ENCODE data around the gene SIAH3. TPM values are rescaled to one million over a fixed set of nuclear protein-coding genes. Genes with fewer than 3 reads are reported as not detected.

Gene SIAH3
- total and polyA plus RNA-seq, 4 donors = under 0.01 TPM; not detected in 3

- Histone ChIP-seq H3K9me3 (ENCODE audit: control insufficient read depth in 4 of 4, low read length in 3 of 4) (no peaks in the 10 kb centered on the region), H3K36me3 (ENCODE audit: control insufficient read depth in 4 of 4, insufficient read depth in 3 of 4, low read depth in 1 of 4, low read length in 3 of 4) (no peaks in the 10 kb centered on the region), H3K27ac (ENCODE audit: low read depth in 1 of 2, low read length in 2 of 2) (no peak overlapping the region), H3K4me3 (ENCODE audit: low read depth in 1 of 3, low read length in 3 of 3) (no peak overlapping the region), H3K27me3 (ENCODE audit: control insufficient read depth in 4 of 4, insufficient read depth in 4 of 4, low read length in 3 of 4) (no peaks in the 10 kb centered on the region), H3K9ac (ENCODE audit: low read depth in 1 of 2, low read length in 2 of 2) (no peak overlapping the region), H3K4me1 (ENCODE audit: control insufficient read depth in 4 of 4, insufficient read depth in 4 of 4, low read length in 3 of 4) (no peaks in the 10 kb centered on the region)
- WGBS = 77% methylated on average over 5 of the region's 5 CpGs
- TF ChIP-seq ATF3 (IDR thresholded peaks at IDR 0.05) (no peak), JUND (IDR thresholded peaks at IDR 0.05) (no peak), SP1 (IDR thresholded peaks at IDR 0.05) (no peak), YY1 (IDR thresholded peaks at IDR 0.05) (no peak), RXRA (IDR thresholded peaks at IDR 0.05) (no peak), HNF4G (IDR thresholded peaks at IDR 0.05) (no peak), REST (IDR thresholded peaks at IDR 0.05) (no peak), NR2F2 (IDR thresholded peaks at IDR 0.05) (no peak), RAD21 (IDR thresholded peaks at IDR 0.05) (no peak)
- TF ChIP-seq, protein P1, sequence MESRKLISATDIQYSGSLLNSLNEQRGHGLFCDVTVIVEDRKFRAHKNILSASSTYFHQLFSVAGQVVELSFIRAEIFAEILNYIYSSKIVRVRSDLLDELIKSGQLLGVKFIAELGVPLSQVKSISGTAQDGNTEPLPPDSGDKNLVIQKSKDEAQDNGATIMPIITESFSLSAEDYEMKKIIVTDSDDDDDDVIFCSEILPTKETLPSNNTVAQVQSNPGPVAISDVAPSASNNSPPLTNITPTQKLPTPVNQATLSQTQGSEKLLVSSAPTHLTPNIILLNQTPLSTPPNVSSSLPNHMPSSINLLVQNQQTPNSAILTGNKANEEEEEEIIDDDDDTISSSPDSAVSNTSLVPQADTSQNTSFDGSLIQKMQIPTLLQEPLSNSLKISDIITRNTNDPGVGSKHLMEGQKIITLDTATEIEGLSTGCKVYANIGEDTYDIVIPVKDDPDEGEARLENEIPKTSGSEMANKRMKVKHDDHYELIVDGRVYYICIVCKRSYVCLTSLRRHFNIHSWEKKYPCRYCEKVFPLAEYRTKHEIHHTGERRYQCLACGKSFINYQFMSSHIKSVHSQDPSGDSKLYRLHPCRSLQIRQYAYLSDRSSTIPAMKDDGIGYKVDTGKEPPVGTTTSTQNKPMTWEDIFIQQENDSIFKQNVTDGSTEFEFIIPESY (IDR thresholded peaks at IDR 0.05) = no peak
- TF ChIP-seq, protein P2, sequence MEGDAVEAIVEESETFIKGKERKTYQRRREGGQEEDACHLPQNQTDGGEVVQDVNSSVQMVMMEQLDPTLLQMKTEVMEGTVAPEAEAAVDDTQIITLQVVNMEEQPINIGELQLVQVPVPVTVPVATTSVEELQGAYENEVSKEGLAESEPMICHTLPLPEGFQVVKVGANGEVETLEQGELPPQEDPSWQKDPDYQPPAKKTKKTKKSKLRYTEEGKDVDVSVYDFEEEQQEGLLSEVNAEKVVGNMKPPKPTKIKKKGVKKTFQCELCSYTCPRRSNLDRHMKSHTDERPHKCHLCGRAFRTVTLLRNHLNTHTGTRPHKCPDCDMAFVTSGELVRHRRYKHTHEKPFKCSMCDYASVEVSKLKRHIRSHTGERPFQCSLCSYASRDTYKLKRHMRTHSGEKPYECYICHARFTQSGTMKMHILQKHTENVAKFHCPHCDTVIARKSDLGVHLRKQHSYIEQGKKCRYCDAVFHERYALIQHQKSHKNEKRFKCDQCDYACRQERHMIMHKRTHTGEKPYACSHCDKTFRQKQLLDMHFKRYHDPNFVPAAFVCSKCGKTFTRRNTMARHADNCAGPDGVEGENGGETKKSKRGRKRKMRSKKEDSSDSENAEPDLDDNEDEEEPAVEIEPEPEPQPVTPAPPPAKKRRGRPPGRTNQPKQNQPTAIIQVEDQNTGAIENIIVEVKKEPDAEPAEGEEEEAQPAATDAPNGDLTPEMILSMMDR (IDR thresholded peaks at IDR 0.05; ENCODE audit: low read depth, low read length, missing input control) = no peak
- no peak for DNase-seq (ENCODE audit: low spot score)
These were observed 24.8 kb downstream of the SIAH3 start for GRCh38 chr13:45826731-45827130.

DNA sequence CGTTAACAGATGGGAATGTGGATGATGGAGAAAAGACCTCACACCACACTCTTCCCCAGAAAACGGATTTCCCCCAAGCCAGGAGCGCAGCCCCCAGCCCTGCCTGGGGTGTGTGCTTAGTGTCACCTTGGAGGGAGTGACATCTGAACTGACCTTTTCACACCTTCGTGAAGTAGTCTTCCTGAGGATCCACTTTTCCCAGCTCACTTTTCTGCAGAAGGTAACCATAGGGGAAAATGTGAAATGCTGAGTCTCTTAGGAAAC is 26.2 kb downstream of the SIAH3 start:
- 88% methylated on average over 4 of the region's 4 CpGs for WGBS
- no peak overlapping the region for H3K4me3 ChIP-seq (ENCODE audit: low read depth in 1 of 3, low read length in 3 of 3)
- TF ChIP-seq NR2F2 (IDR thresholded peaks at IDR 0.05) (no peak), YY1 (IDR thresholded peaks at IDR 0.05) (no peak), ATF3 (IDR thresholded peaks at IDR 0.05) (no peak), SP1 (IDR thresholded peaks at IDR 0.05) (no peak), RXRA (IDR thresholded peaks at IDR 0.05) (no peak), MAX (IDR thresholded peaks at IDR 0.05) (no peak), HNF4A (conservative IDR thresholded peaks at IDR 0.05) (no peak), JUND (IDR thresholded peaks at IDR 0.05) (no peak), FOXA1 (IDR thresholded peaks at IDR 0.05) (no peak), HNF4G (IDR thresholded peaks at IDR 0.05) (no peak), EGR1 (IDR thresholded peaks at IDR 0.05; ENCODE audit: low read depth in 2 of 2) (no peak), RAD21 (IDR thresholded peaks at IDR 0.05) (no peak)

More for the DNA sequence above, 26.2 kb downstream of the SIAH3 start:
- Histone ChIP-seq H3K9me3 (ENCODE audit: control insufficient read depth in 4 of 4, low read length in 3 of 4) (no peaks in the 10 kb centered on the region), H3K27ac (ENCODE audit: low read depth in 1 of 2, low read length in 2 of 2) (no peak overlapping the region), H3K27me3 (ENCODE audit: control insufficient read depth in 4 of 4, insufficient read depth in 4 of 4, low read length in 3 of 4) (no peaks in the 10 kb centered on the region), H3K9ac (ENCODE audit: low read depth in 1 of 2, low read length in 2 of 2) (no peak overlapping the region), H3K4me1 (ENCODE audit: control insufficient read depth in 4 of 4, insufficient read depth in 4 of 4, low read length in 3 of 4) (no peaks in the 10 kb centered on the region), H3K36me3 (ENCODE audit: control insufficient read depth in 4 of 4, insufficient read depth in 3 of 4, low read depth in 1 of 4, low read length in 3 of 4) (no peaks in the 10 kb centered on the region)
- no peak for DNase-seq (ENCODE audit: low spot score)

Measured in liver (tissue), 9 donors.